Endothelial cell of umbilical vein (primary cell): ENCODE data around the gene ZNF598.

Experiments
- CTCF ChIP-seq, 2 donors: IDR thresholded peaks; 1 replicate in 1 of 2; 2 replicates in 1 of 2; pipeline ENCODE4 v1.5.1; 2011; ENCODE audit warnings: low read length in 2 of 2, mild to moderate bottlenecking in 2 of 2, moderate library complexity in 2 of 2, control low read depth in 1 of 2, inconsistent platforms in 1 of 2, low read depth in 1 of 2; ENCODE audit not compliant: insufficient read depth in 1 of 2; ENCODE audit errors: extremely low read depth in 1 of 2
- POLR2AphosphoS5 ChIP-seq: IDR thresholded peaks from 2 replicates; pipeline ENCODE4 v1.6.1; 2012; ENCODE audit warnings: low read depth, mild to moderate bottlenecking, control low read depth, low read length, moderate library complexity; ENCODE audit not compliant: insufficient read depth

GRCh38 chr16:1960665-1961630 is 48.7 kb downstream of the ZNF598 start:
- TF ChIP-seq CTCF (IDR thresholded peaks at IDR 0.05; ENCODE audit: extremely low read depth in 1 of 2, insufficient read depth in 1 of 2, low read depth in 1 of 2, low read length in 2 of 2) (no peak), POLR2AphosphoS5 (peak; percentile 74)
